ENCODE data around the gene TTC22. TPM values are rescaled to one million over a fixed set of nuclear protein-coding genes. Genes with fewer than 3 reads are reported as not detected.

Gene TTC22
- total RNA-seq, 1 donor from 2014 or later = 6.0 TPM

GRCh38 chr1:54833121-54833520 lies 32.0 kb upstream of the TTC22 start:
- ATAC-seq (ENCODE audit: low read depth) (no peak), DNase-seq (no peak)
- POLR2A ChIA-PET = no interaction called here
- no peak overlapping the region for H3K27ac Mint-ChIP-seq
- H3K27me3 Mint-ChIP-seq = peaks cover 25% of the 10 kb centered on the region
- intact Hi-C loops (cut with micrococcal nuclease) = no loop called here
- H3K4me1 Mint-ChIP-seq = no peaks in the 10 kb centered on the region
- no peak overlapping the region for H3K4me3 Mint-ChIP-seq
- no peaks in the 10 kb centered on the region for H3K36me3 Mint-ChIP-seq (ENCODE audit: low read depth)
- H3K9me3 Mint-ChIP-seq = peaks cover 10% of the 10 kb centered on the region
- no peak for TF ChIP-seq CTCF (IDR thresholded peaks at IDR 0.05)
- CTCF ChIA-PET = no interaction called here

GRCh38 chr1:54826226-54826816 lies 25.2 kb upstream of the TTC22 start:
- no peak overlapping the region for H3K4me3 Mint-ChIP-seq
- TF ChIP-seq CTCF (IDR thresholded peaks at IDR 0.05) = no peak
- ATAC-seq (ENCODE audit: low read depth) (no peak), DNase-seq (no peak)
- intact Hi-C loops (cut with micrococcal nuclease) = no loop called here
- peaks cover 13% of the 10 kb centered on the region for H3K27me3 Mint-ChIP-seq
- H3K9me3 Mint-ChIP-seq = peaks cover 28% of the 10 kb centered on the region
- H3K36me3 Mint-ChIP-seq (ENCODE audit: low read depth) = peaks cover 7% of the 10 kb centered on the region
- no peak overlapping the region for H3K27ac Mint-ChIP-seq
- ChIA-PET CTCF (no interaction called here), POLR2A (no interaction called here)
- H3K4me1 Mint-ChIP-seq = no peaks in the 10 kb centered on the region

- ChIA-PET POLR2A (no interaction called here), CTCF (no interaction called here)
- H3K27me3 Mint-ChIP-seq = peaks cover 12% of the 10 kb centered on the region
- intact Hi-C loops (cut with micrococcal nuclease) = no loop called here
- ATAC-seq (ENCODE audit: low read depth) (no peak), DNase-seq (no peak)
- peaks cover 7% of the 10 kb centered on the region for H3K36me3 Mint-ChIP-seq (ENCODE audit: low read depth)
- no peak overlapping the region for H3K27ac Mint-ChIP-seq
- H3K4me1 Mint-ChIP-seq = no peaks in the 10 kb centered on the region
- TF ChIP-seq CTCF (IDR thresholded peaks at IDR 0.05) = no peak
- no peak overlapping the region for H3K4me3 Mint-ChIP-seq
- H3K9me3 Mint-ChIP-seq = peaks cover 24% of the 10 kb centered on the region
Observed at GRCh38 chr1:54825696-54826095, 24.6 kb upstream of the TTC22 start.

GRCh38 chr1:54823670-54824069 lies 22.5 kb upstream of the TTC22 start:
- Mint-ChIP-seq H3K4me1 (no peaks in the 10 kb centered on the region), H3K27ac (no peak overlapping the region), H3K27me3 (peaks cover 3% of the 10 kb centered on the region), H3K9me3 (peaks cover 18% of the 10 kb centered on the region), H3K36me3 (ENCODE audit: low read depth) (peaks cover 7% of the 10 kb centered on the region), H3K4me3 (no peak overlapping the region)
- intact Hi-C loops (cut with micrococcal nuclease) = no loop called here
- ChIA-PET CTCF (no interaction called here), POLR2A (no interaction called here)
- DNase-seq = no peak
- TF ChIP-seq CTCF (IDR thresholded peaks at IDR 0.05) = no peak
- no peak for ATAC-seq (ENCODE audit: low read depth)

- no peak for ATAC-seq (ENCODE audit: low read depth)
- no peaks in the 10 kb centered on the region for H3K4me1 Mint-ChIP-seq
- no peak overlapping the region for H3K27ac Mint-ChIP-seq
- peaks cover 12% of the 10 kb centered on the region for H3K9me3 Mint-ChIP-seq
- no peak for TF ChIP-seq CTCF (IDR thresholded peaks at IDR 0.05)
- peaks cover 2% of the 10 kb centered on the region for H3K27me3 Mint-ChIP-seq
- DNase-seq = no peak
- ChIA-PET CTCF (no interaction called here), POLR2A (no interaction called here)
- intact Hi-C loops (cut with micrococcal nuclease) = no loop called here
- H3K36me3 Mint-ChIP-seq (ENCODE audit: low read depth) = peaks cover 7% of the 10 kb centered on the region
- H3K4me3 Mint-ChIP-seq = no peak overlapping the region
Observed at GRCh38 chr1:54819733-54820132, 18.6 kb upstream of the TTC22 start.
